Measurements from ENCODE around the gene WDR82.

WDR82 gene

DNA sequence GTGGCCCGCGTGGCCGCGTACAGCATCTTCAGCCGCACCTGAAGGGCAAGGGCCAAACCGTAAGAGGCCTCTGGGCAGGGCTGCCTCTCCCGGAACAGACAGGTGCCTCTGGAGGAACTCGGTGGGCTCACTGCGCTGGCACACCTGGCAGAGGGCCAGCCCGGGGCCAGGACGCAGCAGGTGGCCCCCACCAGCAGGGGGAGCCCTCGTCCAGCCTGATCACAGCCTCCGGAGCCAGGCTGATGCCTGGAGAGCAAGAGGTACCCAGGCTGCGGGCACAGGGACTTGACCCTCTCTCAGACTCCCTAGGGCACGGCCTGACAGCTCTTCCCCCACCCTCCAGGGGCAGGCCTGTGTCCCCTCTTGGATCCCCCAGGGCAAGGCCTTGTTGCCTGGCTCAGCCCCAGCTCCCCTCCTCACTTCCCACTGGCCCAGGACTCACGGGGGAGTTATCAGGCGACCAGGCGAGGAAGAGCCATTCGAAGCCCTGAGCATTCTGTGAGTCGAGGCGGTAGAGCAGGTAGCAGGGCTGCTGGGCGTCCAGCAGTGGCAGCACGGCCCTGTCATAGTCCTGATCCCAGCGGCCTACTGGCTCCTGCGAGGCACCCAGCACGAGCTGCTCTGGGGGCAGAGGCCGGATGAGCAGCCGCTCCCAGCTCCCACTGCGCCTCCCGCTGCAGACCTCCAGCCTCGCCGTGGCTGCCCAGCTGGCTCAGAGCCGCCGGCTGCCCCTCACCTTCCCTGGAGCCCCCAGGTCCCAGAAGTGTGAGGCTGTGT lies 46.8 kb downstream of the WDR82 start:
- TF ChIP-seq CSDC2 (CRISPR knock-in tag; IDR thresholded peaks at IDR 0.05) (no peak), ZNF565 (CRISPR knock-in tag; conservative IDR thresholded peaks at IDR 0.05; ENCODE audit: low read depth) (no peak), ISL1 (CRISPR knock-in tag; IDR thresholded peaks at IDR 0.05) (no peak)
- peak; percentile 71 for ATAC-seq

DNA sequence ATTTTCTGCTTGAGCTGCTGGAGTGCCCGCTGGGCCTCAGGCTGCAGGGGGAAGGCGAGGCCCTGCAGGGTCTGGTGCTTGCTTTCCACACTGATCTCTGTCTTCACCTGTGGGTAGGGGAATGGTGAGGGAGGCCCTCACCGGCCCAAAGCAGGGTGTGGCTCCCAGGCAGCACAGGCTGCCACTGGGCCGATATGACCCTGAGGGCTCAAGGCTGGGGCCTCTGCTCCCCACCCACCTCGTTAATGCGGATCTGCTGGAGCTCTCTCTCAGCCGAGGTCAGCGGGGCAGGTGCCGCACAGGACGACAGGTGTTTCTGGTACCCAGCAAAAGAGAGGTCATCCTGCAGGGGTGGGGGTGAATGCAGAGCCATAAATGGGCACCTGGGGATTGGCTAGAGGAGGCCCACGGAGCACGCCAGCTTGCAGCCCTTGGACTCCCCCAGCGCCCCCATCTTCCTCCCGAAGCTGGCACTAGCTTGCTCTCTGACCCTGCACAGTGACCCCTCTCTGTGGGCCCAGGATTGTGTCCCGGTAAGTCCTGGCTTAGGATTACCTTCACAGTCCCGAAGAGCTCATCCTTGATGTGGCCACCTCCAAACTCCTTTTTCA lies 47.5 kb downstream of the WDR82 start:
- TF ChIP-seq OSR1 (CRISPR knock-in tag; IDR thresholded peaks at IDR 0.05) (no peak), GLIS3 (CRISPR knock-in tag; IDR thresholded peaks at IDR 0.05) (no peak), BACH2 (CRISPR knock-in tag; IDR thresholded peaks at IDR 0.05; ENCODE audit: borderline replicate concordance) (no peak), ZNF70 (CRISPR knock-in tag; IDR thresholded peaks at IDR 0.05) (no peak), RARB (CRISPR knock-in tag; IDR thresholded peaks at IDR 0.05) (no peak)
- TF ChIP-seq, protein P1, sequence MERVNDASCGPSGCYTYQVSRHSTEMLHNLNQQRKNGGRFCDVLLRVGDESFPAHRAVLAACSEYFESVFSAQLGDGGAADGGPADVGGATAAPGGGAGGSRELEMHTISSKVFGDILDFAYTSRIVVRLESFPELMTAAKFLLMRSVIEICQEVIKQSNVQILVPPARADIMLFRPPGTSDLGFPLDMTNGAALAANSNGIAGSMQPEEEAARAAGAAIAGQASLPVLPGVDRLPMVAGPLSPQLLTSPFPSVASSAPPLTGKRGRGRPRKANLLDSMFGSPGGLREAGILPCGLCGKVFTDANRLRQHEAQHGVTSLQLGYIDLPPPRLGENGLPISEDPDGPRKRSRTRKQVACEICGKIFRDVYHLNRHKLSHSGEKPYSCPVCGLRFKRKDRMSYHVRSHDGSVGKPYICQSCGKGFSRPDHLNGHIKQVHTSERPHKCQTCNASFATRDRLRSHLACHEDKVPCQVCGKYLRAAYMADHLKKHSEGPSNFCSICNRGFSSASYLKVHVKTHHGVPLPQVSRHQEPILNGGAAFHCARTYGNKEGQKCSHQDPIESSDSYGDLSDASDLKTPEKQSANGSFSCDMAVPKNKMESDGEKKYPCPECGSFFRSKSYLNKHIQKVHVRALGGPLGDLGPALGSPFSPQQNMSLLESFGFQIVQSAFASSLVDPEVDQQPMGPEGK (CRISPR knock-in tag; IDR thresholded peaks at IDR 0.05; ENCODE audit: borderline replicate concordance): no peak
- TF ChIP-seq, protein P2, sequence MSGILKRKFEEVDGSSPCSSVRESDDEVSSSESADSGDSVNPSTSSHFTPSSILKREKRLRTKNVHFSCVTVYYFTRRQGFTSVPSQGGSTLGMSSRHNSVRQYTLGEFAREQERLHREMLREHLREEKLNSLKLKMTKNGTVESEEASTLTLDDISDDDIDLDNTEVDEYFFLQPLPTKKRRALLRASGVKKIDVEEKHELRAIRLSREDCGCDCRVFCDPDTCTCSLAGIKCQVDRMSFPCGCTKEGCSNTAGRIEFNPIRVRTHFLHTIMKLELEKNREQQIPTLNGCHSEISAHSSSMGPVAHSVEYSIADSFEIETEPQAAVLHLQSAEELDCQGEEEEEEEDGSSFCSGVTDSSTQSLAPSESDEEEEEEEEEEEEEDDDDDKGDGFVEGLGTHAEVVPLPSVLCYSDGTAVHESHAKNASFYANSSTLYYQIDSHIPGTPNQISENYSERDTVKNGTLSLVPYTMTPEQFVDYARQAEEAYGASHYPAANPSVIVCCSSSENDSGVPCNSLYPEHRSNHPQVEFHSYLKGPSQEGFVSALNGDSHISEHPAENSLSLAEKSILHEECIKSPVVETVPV (CRISPR knock-in tag; IDR thresholded peaks at IDR 0.05): no peak
- TF ChIP-seq, protein P3, sequence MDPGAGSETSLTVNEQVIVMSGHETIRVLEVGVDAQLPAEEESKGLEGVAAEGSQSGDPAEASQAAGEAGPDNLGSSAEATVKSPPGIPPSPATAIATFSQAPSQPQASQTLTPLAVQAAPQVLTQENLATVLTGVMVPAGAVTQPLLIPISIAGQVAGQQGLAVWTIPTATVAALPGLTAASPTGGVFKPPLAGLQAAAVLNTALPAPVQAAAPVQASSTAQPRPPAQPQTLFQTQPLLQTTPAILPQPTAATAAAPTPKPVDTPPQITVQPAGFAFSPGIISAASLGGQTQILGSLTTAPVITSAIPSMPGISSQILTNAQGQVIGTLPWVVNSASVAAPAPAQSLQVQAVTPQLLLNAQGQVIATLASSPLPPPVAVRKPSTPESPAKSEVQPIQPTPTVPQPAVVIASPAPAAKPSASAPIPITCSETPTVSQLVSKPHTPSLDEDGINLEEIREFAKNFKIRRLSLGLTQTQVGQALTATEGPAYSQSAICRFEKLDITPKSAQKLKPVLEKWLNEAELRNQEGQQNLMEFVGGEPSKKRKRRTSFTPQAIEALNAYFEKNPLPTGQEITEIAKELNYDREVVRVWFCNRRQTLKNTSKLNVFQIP (CRISPR knock-in tag; IDR thresholded peaks at IDR 0.05; ENCODE audit: borderline replicate concordance, low read depth): no peak
- no peak for ATAC-seq

DNA sequence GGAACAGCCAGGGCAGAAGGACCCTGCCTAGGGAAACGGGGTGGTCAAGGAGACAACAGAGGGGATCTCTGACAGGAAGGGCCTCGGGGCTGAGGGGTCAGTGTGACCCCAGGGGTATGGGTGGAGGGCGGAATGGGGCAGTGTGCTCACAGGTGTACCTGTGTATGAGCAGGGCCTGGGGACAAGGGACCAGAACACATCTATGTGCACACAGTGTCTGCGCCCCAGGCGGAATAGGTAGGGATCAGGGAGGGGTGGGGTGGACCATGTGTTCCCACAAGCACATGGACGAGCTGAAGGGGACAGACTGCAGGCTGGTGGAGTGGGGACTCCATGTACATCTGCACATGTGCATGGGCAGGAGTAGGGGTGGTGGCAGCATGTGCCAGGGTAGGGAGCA lies 48.0 kb downstream of the WDR82 start:
- TF ChIP-seq ZC3H10 (CRISPR knock-in tag; IDR thresholded peaks at IDR 0.05): no peak
- no peak for TF ChIP-seq CSDC2 (CRISPR knock-in tag; IDR thresholded peaks at IDR 0.05)
- no peak for TF ChIP-seq SNAI2 (CRISPR knock-in tag; IDR thresholded peaks at IDR 0.05)
- no peak for TF ChIP-seq ZNF8 (CRISPR knock-in tag; IDR thresholded peaks at IDR 0.05)
- TF ChIP-seq, protein P2 (CRISPR knock-in tag; IDR thresholded peaks at IDR 0.05): no peak
- TF ChIP-seq ISL1 (CRISPR knock-in tag; IDR thresholded peaks at IDR 0.05): no peak
- TF ChIP-seq, protein P4, sequence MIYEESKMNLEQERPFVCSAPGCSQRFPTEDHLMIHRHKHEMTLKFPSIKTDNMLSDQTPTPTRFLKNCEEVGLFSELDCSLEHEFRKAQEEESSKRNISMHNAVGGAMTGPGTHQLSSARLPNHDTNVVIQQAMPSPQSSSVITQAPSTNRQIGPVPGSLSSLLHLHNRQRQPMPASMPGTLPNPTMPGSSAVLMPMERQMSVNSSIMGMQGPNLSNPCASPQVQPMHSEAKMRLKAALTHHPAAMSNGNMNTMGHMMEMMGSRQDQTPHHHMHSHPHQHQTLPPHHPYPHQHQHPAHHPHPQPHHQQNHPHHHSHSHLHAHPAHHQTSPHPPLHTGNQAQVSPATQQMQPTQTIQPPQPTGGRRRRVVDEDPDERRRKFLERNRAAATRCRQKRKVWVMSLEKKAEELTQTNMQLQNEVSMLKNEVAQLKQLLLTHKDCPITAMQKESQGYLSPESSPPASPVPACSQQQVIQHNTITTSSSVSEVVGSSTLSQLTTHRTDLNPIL (CRISPR knock-in tag; IDR thresholded peaks at IDR 0.05; ENCODE audit: low read depth): no peak
- TF ChIP-seq, protein P3 (CRISPR knock-in tag; IDR thresholded peaks at IDR 0.05; ENCODE audit: borderline replicate concordance, low read depth): no peak
- ATAC-seq: no peak

DNA sequence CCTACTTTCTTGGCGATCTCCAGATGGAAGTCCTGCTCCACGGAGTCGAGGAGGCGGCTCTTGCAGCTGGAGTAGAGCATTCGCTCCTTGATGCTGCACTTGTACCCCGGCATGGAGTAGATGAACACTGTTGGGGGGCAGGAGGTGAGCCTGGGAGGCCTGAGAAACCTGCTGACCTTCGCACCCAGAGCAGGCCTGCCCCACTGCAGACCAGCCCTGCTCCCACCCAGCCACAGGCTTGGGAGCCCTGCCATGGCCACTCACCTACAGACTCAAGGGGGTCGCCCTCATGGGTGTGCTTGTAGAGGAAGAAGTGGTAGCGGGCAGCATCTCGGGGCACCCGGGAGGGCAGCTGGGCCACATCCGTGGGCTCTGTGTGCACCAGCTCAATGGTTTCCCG lies 48.8 kb downstream of the WDR82 start:
- ATAC-seq: no peak
- TF ChIP-seq ESRRG (CRISPR knock-in tag; IDR thresholded peaks at IDR 0.05) (no peak), ISL1 (CRISPR knock-in tag; IDR thresholded peaks at IDR 0.05) (no peak), ZC3H10 (CRISPR knock-in tag; IDR thresholded peaks at IDR 0.05) (no peak), ARNTL (CRISPR knock-in tag; IDR thresholded peaks at IDR 0.05; ENCODE audit: borderline replicate concordance, low read depth) (no peak), SNAI2 (CRISPR knock-in tag; IDR thresholded peaks at IDR 0.05) (no peak)
- TF ChIP-seq, protein P4 (CRISPR knock-in tag; IDR thresholded peaks at IDR 0.05; ENCODE audit: low read depth): no peak
- TF ChIP-seq, protein P2 (CRISPR knock-in tag; IDR thresholded peaks at IDR 0.05): no peak
